Measurements from ENCODE around the gene TAX1BP3.
"Not testable (repeated sequence)": the region's sequence is repeated elsewhere in the genome, so short reads cannot be mapped to it uniquely, and the experiment has no call there.

TAX1BP3 gene, protein sequence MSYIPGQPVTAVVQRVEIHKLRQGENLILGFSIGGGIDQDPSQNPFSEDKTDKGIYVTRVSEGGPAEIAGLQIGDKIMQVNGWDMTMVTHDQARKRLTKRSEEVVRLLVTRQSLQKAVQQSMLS

DNA sequence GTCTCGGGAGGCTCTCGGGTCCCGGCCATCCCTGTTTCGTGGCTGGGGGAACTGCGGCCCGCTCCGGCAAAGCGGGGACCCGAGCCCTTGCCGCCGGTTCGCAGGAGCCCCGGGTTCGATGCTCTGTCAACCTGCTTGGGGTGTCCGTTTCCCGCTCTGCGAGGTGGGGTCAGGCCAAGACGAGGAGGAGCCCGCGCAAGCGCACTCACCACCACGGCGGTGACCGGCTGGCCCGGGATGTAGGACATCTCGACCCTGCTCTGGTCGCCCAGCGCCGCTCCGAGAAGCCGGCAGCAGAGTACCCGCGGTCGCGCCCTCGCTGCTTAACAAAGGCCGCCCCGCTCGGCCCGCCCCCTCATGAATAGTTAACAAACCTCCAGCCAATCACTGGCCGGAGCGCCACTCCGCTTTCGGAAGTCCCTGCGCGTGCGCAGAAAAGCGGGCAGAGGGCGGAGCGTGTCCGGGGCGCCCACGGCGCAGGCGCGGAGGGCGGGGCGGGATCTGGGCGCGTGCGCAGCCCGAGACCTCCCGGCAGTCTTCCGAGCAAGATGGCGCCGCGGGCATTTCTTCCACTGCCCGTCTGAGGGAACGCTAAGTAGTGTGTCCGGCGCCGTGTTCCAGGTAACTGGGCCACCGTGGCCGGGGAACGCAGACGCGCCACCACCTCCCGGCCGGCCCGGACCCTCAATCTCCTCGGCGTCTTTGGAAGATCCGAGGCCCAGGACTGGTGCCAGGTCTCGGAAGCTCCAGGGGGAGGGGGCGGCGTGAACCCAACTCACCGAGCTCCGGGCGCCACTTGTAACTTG is at the start of gene TAX1BP3, which contains the start of gene EMC6:
Gene TAX1BP3 (minus strand): TSS at position 300 of the 806 bp plus-strand sequence. CDS start 52 bp downstream, at position 248.
Gene EMC6 (plus strand): TSS at position 534 of the 806 bp plus-strand sequence. CDS start 335 bp downstream, outside the sequence.
- H3K4me3 ChIP-seq (ENCODE audit: low read depth, low read length): peak within 1 kb of the TSS; percentile 99
- DNase-seq (ENCODE audit: low read depth, low spot score): peak; percentile 73
- ChIA-PET CTCF (no interaction called here), POLR2A (interaction anchor here (0.6 to 2.3 kb wide), 13 partner anchors 9 to 222 kb away, joined by 3 to 13 read pairs (median 5); partner anchors contain the start of genes CTNS, NCBP3 and SHPK)
- TF ChIP-seq, protein P1, sequence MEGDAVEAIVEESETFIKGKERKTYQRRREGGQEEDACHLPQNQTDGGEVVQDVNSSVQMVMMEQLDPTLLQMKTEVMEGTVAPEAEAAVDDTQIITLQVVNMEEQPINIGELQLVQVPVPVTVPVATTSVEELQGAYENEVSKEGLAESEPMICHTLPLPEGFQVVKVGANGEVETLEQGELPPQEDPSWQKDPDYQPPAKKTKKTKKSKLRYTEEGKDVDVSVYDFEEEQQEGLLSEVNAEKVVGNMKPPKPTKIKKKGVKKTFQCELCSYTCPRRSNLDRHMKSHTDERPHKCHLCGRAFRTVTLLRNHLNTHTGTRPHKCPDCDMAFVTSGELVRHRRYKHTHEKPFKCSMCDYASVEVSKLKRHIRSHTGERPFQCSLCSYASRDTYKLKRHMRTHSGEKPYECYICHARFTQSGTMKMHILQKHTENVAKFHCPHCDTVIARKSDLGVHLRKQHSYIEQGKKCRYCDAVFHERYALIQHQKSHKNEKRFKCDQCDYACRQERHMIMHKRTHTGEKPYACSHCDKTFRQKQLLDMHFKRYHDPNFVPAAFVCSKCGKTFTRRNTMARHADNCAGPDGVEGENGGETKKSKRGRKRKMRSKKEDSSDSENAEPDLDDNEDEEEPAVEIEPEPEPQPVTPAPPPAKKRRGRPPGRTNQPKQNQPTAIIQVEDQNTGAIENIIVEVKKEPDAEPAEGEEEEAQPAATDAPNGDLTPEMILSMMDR (IDR thresholded peaks at IDR 0.05; ENCODE audit: insufficient read depth, low read length, missing control alignments): no peak

GRCh38 chr17:3715296-3715695 is 46.9 kb upstream of the TAX1BP3 start:
- DNase-seq (ENCODE audit: low read depth, low spot score): no peak
- no peak overlapping the region for H3K4me3 ChIP-seq (ENCODE audit: low read depth, low read length)
- TF ChIP-seq, protein P1 (IDR thresholded peaks at IDR 0.05; ENCODE audit: insufficient read depth, low read length, missing control alignments): no peak
- POLR2A ChIA-PET: no interaction called here
- CTCF ChIA-PET: interaction anchor here (2.2 kb wide), 1 partner anchor 8 kb away, joined by 6 read pairs; the partner anchor contains the start of gene HASPIN

- CTCF ChIA-PET: no interaction called here
- TF ChIP-seq, protein P1 (IDR thresholded peaks at IDR 0.05; ENCODE audit: insufficient read depth, low read length, missing control alignments): no peak
- POLR2A ChIA-PET: no interaction called here
- no peak for DNase-seq (ENCODE audit: low read depth, low spot score)
- no peak overlapping the region for H3K4me3 ChIP-seq (ENCODE audit: low read depth, low read length)
Measured at GRCh38 chr17:3712811-3713463, 44.6 kb upstream of the TAX1BP3 start.

- no peak overlapping the region for H3K4me3 ChIP-seq (ENCODE audit: low read depth, low read length)
- TF ChIP-seq, protein P1 (IDR thresholded peaks at IDR 0.05; ENCODE audit: insufficient read depth, low read length, missing control alignments): no peak
- ChIA-PET CTCF (interaction anchor here (0.6 to 1.5 kb wide), 3 partner anchors 10 to 117 kb away, joined by 3 to 7 read pairs (median 3); no protein-coding TSS in a partner anchor), POLR2A (interaction anchor here (0.6 to 0.7 kb wide), 2 partner anchors 16 to 135 kb away, joined by 3 read pairs; no protein-coding TSS in a partner anchor)
- no peak for DNase-seq (ENCODE audit: low read depth, low spot score)
Measured at GRCh38 chr17:3710951-3711383, 42.6 kb upstream of the TAX1BP3 start.

DNA sequence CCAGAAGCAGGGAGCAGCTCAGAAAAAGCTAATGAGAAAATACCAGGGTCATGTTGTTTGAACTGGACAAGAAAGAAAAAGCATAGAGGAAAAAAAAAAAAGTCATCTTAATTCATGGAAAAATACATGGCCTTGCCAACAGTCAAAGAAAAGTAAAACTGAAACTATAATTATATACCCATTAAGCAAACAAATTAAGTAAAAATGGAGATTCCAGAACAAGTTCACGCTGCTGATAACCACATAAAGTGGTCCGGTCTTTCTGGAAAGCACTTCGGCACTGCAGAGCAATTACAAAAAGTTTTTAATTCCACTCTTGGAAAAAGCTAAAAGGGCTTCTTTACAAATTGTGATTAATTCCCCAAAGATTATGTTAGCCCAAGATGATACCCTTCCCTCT is 40.0 kb upstream of the TAX1BP3 start:
- CTCF ChIA-PET: no interaction called here
- no peak overlapping the region for H3K4me3 ChIP-seq (ENCODE audit: low read depth, low read length)
- POLR2A ChIA-PET: interaction anchor here (1.1 kb wide), 1 partner anchor 40 kb away, joined by 3 read pairs; the partner anchor contains the start of gene TAX1BP3
- no peak for DNase-seq (ENCODE audit: low read depth, low spot score)
- TF ChIP-seq, protein P1 (IDR thresholded peaks at IDR 0.05; ENCODE audit: insufficient read depth, low read length, missing control alignments): no peak

- DNase-seq (ENCODE audit: low read depth, low spot score); CTCF ChIA-PET; POLR2A ChIA-PET; H3K4me3 ChIP-seq (ENCODE audit: low read depth, low read length): not testable (repeated sequence)
Measured at GRCh38 chr17:3705718-3705984, 37.3 kb upstream of the TAX1BP3 start.

All from AG04449 (cell line).